ENCODE data around the gene ERFL. TPM values are rescaled to one million over a fixed set of nuclear protein-coding genes. Genes with fewer than 3 reads are reported as not detected.

Gene ERFL
- total RNA-seq, 1 experiment from 2014 or later, result 0.79 TPM

GRCh38 chr19:41887711-41888382, 40.4 kb downstream of the ERFL start (continued):
- TF ChIP-seq CTCF (IDR thresholded peaks at IDR 0.05 in 2 of 3, conservative IDR thresholded peaks at IDR 0.05 in 1 of 3; ENCODE audit: borderline replicate concordance in 1 of 3, insufficient read depth in 1 of 3, low read depth in 2 of 3, low read length in 2 of 3), result peak; percentile 55 to 83 (median 73); a peak in 5 of 6 replicates
- no peak for TF ChIP-seq ZBTB33 (IDR thresholded peaks at IDR 0.05; ENCODE audit: extremely low read depth, insufficient replicate concordance, low read length)
- TF ChIP-seq, protein P1, sequence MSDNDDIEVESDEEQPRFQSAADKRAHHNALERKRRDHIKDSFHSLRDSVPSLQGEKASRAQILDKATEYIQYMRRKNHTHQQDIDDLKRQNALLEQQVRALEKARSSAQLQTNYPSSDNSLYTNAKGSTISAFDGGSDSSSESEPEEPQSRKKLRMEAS (IDR thresholded peaks at IDR 0.05), result no peak
- no peak for TF ChIP-seq ZNF274 (IDR thresholded peaks at IDR 0.05; ENCODE audit: low read depth, low read length)
- no peak for TF ChIP-seq POLR2A (IDR thresholded peaks at IDR 0.05; ENCODE audit: borderline replicate concordance, extremely low read depth, insufficient read depth, insufficient read length)
- TF ChIP-seq SIN3A (IDR thresholded peaks at IDR 0.05; ENCODE audit: low read depth), result no peak
- TF ChIP-seq CBX3 (IDR thresholded peaks at IDR 0.05; ENCODE audit: low read depth), result no peak
- TF ChIP-seq POLR2AphosphoS5 (IDR thresholded peaks at IDR 0.05; ENCODE audit: low read depth, low read length), result peak; percentile 32; the same call in 1 of the 2 replicates
- no peak for TF ChIP-seq EZH2 (IDR thresholded peaks at IDR 0.05)
- TF ChIP-seq EZH2phosphoT487 (IDR thresholded peaks at IDR 0.05; ENCODE audit: borderline replicate concordance), result no peak
- TF ChIP-seq ATF3 (IDR thresholded peaks at IDR 0.05), result no peak
- no peak for TF ChIP-seq YY1 (IDR thresholded peaks at IDR 0.05; ENCODE audit: extremely low read depth, insufficient replicate concordance, low read depth, low read length)
- TF ChIP-seq ELF1 (IDR thresholded peaks at IDR 0.05; ENCODE audit: borderline replicate concordance, low read depth), result no peak
- no peak for TF ChIP-seq CEBPB (IDR thresholded peaks at IDR 0.05; ENCODE audit: low read depth)
- TF ChIP-seq SP1 (IDR thresholded peaks at IDR 0.05; ENCODE audit: low read depth), result peak; percentile 73
- TF ChIP-seq EGR1 (IDR thresholded peaks at IDR 0.05; ENCODE audit: low read depth), result peak; percentile 95

All from HCT116 (cell line).